Right lobe of liver (tissue), 4 donors: Measurements from ENCODE around the gene KLHL6.

ENCODE experiments used
- POLR2A ChIP-seq: fragments of 450-650 bp; IDR thresholded peaks from one replicate; pipeline ENCODE4 v1.6.1; 2017; ENCODE audit warnings: antibody characterized with exemption, mild to moderate bottlenecking
- TF ChIP-seq, protein P1 (sequence below), 4 donors: fragments of 200-600 bp in 3 of 4; fragments of 450-650 bp in 1 of 4; IDR thresholded peaks; one replicate each; pipeline versions ENCODE4 v1.5.1 to v1.8.0; 2016 to 2022; ENCODE audit warnings: antibody characterized with exemption in 4 of 4, mild to moderate bottlenecking in 2 of 4
- donor health status: DM: no; HTN: no; CAD: no.
- donor health status: DM: no; HTN: no; CAD: no.
- donor health status: DM: no; HTN: yes; CAD: no.

DNA sequence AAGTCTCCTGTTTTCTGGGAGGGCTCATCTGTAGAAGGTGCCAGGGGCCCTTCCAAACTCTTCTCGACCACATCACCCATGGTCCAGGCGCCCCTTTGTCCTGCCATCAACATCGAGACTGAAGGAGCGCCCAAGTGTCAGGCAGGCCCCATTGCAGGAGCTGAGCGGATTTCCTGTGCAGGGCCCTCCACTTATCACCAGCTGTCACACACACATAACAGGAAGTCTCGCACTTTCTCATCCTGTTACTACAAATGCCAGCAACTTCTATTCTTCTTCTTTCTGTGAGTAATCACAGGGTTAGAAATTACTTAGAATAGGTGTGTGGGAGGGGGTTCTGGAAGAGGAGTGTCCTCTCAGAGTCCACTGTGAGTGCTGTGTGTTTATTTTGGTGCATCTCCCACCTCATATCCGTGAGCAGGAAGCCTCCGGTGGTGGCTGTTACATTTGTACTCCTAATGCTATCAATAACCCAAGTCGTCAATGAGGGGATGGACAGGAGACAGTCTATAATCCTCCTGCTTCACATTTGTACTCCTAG, at the start of gene KLHL6:
- TF ChIP-seq, protein P1, sequence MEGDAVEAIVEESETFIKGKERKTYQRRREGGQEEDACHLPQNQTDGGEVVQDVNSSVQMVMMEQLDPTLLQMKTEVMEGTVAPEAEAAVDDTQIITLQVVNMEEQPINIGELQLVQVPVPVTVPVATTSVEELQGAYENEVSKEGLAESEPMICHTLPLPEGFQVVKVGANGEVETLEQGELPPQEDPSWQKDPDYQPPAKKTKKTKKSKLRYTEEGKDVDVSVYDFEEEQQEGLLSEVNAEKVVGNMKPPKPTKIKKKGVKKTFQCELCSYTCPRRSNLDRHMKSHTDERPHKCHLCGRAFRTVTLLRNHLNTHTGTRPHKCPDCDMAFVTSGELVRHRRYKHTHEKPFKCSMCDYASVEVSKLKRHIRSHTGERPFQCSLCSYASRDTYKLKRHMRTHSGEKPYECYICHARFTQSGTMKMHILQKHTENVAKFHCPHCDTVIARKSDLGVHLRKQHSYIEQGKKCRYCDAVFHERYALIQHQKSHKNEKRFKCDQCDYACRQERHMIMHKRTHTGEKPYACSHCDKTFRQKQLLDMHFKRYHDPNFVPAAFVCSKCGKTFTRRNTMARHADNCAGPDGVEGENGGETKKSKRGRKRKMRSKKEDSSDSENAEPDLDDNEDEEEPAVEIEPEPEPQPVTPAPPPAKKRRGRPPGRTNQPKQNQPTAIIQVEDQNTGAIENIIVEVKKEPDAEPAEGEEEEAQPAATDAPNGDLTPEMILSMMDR (IDR thresholded peaks at IDR 0.05), result no peak
- peak; percentile 44 for TF ChIP-seq POLR2A
